ENCODE measurements around the gene CHCHD6.
A peak's percentile ranks its signal among the peaks of the same experiment; 100 is the strongest.
"Not testable (repeated sequence)": the region's sequence is repeated elsewhere in the genome, so short reads cannot be mapped to it uniquely, and the experiment has no call there.

The CHCHD6 gene

DNA sequence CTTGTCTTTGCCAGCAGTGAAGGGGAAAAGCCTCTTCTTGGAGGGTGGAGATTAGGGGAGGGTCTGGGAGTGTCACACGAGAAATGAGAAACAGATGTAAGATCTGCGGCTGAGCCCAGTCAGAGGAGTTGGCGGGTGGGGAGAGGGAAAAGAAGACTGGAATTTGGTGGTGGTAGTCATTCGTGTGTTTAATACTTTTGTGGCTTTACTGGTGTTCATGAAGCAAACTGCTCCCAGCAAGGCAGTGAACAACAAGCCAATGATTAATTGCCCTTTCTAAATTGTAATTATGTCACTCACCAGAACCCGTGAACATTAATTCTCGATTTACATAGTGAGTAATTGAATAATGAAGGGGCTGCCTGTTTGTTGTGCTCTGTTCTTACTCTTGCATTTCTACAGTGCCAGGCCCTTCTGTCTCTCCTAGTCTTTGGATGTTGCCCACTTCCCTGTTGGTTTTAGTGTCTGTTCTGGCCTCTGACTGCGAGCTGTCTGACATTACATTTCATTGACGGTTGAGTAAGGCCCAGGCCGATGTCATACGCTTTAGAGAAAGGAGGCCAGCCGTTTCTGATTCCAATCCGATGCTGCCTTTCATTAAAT lies 78.0 kb downstream of the CHCHD6 start:
- Histone ChIP-seq H3K4me1 (peaks cover 0 to 14% (median 0%) of the 10 kb centered on the region in 4 donors), H3K27me3 (no peaks in the 10 kb centered on the region), H3K27ac (peak overlapping the region in 1 of 2 donors; percentile 13), H3K9me3 (no peaks in the 10 kb centered on the region), H3K36me3 (no peaks in the 10 kb centered on the region), H3K4me3 (no peak overlapping the region)
- intact Hi-C loops (cut with DNase I; ENCODE audit: low total_unique reads): no loop called here
- TF ChIP-seq, protein P1, sequence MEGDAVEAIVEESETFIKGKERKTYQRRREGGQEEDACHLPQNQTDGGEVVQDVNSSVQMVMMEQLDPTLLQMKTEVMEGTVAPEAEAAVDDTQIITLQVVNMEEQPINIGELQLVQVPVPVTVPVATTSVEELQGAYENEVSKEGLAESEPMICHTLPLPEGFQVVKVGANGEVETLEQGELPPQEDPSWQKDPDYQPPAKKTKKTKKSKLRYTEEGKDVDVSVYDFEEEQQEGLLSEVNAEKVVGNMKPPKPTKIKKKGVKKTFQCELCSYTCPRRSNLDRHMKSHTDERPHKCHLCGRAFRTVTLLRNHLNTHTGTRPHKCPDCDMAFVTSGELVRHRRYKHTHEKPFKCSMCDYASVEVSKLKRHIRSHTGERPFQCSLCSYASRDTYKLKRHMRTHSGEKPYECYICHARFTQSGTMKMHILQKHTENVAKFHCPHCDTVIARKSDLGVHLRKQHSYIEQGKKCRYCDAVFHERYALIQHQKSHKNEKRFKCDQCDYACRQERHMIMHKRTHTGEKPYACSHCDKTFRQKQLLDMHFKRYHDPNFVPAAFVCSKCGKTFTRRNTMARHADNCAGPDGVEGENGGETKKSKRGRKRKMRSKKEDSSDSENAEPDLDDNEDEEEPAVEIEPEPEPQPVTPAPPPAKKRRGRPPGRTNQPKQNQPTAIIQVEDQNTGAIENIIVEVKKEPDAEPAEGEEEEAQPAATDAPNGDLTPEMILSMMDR (IDR thresholded peaks at IDR 0.05): no peak
- no peak for DNase-seq

DNA sequence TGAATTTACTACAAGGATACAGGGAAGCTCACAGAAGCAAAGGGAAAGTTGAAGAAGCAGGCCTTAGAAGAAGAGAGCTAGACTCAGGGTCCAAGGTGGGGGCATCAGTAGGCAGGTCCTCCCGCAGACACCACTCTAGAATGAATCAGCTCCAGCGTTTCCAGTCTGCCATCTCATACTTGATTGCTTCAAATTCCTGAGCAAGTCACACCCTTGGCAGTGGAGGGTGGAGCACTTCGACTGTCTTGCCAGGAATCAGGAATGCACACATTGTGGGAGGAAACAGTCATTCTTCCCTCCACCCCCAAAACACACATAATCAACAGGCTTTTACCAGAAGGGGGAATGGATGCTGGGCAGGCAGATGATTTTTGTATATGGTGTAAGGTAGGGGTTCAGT lies 78.5 kb downstream of the CHCHD6 start:
- H3K4me1 ChIP-seq: peaks cover 0 to 14% (median 0%) of the 10 kb centered on the region in 4 donors
- H3K36me3 ChIP-seq: no peaks in the 10 kb centered on the region
- no peak overlapping the region for H3K4me3 ChIP-seq
- no peak for DNase-seq
- intact Hi-C loops (cut with DNase I; ENCODE audit: low total_unique reads): no loop called here
- TF ChIP-seq, protein P1 (IDR thresholded peaks at IDR 0.05): no peak
- peak overlapping the region in 1 of 2 donors; percentile 7 for H3K27ac ChIP-seq
- no peaks in the 10 kb centered on the region for H3K9me3 ChIP-seq
- H3K27me3 ChIP-seq: no peaks in the 10 kb centered on the region

DNA sequence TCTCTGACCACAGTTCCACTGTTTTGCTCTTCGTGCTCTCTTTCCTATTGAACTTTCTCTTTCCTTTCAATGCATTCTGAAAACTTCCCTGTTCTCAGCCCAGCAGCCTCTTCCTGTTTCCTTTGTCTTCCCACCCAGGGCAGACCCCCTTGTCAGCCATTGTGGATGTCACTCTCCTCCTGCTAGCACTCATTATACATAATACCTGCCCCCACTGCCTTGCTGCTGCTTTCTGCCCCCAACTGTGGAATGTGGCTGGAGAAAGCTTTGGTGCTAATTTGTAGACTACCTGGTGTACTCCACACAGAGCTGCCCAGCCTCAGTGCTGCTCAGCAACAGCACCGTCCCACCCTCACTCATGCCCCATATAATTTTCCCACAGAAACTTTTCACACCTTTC lies 80.2 kb downstream of the CHCHD6 start:
- Histone ChIP-seq H3K36me3 (no peaks in the 10 kb centered on the region), H3K27me3 (no peaks in the 10 kb centered on the region), H3K27ac (no peak overlapping the region), H3K9me3 (no peaks in the 10 kb centered on the region), H3K4me1 (peaks cover 0 to 14% (median 0%) of the 10 kb centered on the region in 4 donors), H3K4me3 (no peak overlapping the region)
- TF ChIP-seq, protein P1 (IDR thresholded peaks at IDR 0.05): no peak
- intact Hi-C loops (cut with DNase I; ENCODE audit: low total_unique reads): no loop called here
- no peak for DNase-seq

DNA sequence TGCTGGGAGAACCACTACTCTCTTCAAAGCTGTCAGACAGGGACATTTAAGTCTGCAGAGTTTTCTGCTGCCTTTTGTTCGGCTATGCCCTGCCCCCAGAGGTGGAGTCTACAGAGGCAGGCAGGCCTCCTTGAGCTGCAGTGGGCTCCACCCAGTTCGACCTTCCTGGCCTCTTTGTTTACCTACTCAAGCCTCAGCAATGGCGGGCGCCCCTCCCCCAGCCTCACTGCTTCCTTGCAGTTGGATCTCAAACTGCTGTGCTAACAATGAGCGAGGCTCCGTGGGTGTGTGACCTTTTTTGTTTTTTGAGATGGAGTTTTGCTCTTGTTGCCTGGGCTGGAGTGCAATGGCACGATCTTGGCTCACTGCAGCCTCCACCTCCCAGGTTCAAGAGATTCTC lies 87.3 kb downstream of the CHCHD6 start:
- H3K36me3 ChIP-seq; H3K4me1 ChIP-seq; H3K27ac ChIP-seq; H3K9me3 ChIP-seq; intact Hi-C loops (cut with DNase I; ENCODE audit: low total_unique reads); H3K27me3 ChIP-seq; H3K4me3 ChIP-seq; DNase-seq: not testable (repeated sequence)

DNA sequence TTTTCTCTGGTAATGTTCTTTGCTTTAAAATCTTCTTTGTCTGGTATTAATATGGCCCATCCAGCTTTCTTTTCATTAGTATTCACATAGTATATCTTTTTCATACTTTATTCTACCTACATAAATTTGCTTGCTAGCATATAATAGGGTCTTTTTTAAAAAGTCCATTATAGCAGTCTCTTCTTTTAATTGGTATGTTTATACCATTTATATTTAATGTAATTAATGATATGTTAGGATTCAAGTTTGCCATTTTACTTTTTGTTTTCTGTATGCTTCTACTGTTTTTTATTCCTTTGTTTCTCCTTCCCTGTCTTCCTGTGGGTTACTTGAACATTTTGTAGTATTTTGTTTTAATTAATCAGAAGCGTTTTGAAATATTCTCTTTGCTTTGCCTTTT lies 89.0 kb downstream of the CHCHD6 start:
- Histone ChIP-seq H3K4me1 (no peaks in the 10 kb centered on the region), H3K4me3 (no peak overlapping the region), H3K27me3 (no peaks in the 10 kb centered on the region), H3K36me3 (no peaks in the 10 kb centered on the region), H3K9me3 (peaks cover 0 to 6% (median 4%) of the 10 kb centered on the region in 3 donors), H3K27ac (no peak overlapping the region)
- intact Hi-C loops (cut with DNase I; ENCODE audit: low total_unique reads): no loop called here
- TF ChIP-seq, protein P1 (IDR thresholded peaks at IDR 0.05): no peak
- DNase-seq: no peak

DNA sequence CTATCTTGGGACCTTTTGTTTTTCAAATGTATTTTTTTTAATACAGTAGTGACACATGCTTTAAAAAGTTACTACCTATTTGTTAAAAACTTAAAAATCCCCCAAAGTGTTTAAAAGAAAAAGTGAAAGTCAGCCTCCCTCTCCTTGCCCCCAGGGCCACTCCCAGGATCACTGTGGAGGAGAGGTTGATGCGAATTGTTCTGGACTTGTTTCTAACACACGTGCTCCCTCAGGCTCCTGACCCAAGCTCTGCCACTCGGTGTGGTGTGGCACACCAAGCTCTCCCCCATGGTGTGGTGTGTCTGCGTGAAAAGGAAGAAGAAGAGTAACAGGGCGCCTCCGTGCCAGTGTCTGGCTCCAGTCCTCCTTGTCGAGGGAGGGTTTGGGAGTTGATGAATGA lies 93.5 kb downstream of the CHCHD6 start:
- intact Hi-C loops (cut with DNase I; ENCODE audit: low total_unique reads): no loop called here
- TF ChIP-seq, protein P1 (IDR thresholded peaks at IDR 0.05): no peak

More for the DNA sequence above, 93.5 kb downstream of the CHCHD6 start:
- no peaks in the 10 kb centered on the region for H3K27me3 ChIP-seq
- no peak overlapping the region for H3K27ac ChIP-seq
- H3K9me3 ChIP-seq: peaks cover 0 to 6% (median 4%) of the 10 kb centered on the region in 3 donors
- peaks cover 0 to 3% (median 0%) of the 10 kb centered on the region in 3 donors for H3K36me3 ChIP-seq
- H3K4me3 ChIP-seq: no peak overlapping the region
- no peak for DNase-seq
- H3K4me1 ChIP-seq: no peaks in the 10 kb centered on the region
